H1 (cell line): ENCODE measurements around the gene OSBPL3. TPM values are rescaled to one million over a fixed set of nuclear protein-coding genes. Genes with fewer than 3 reads are reported as not detected.

Experiments
- EP300 ChIP-seq, 2 experiments: IDR thresholded peaks; 1 replicate in 1 of 2; 2 replicates in 1 of 2; pipeline ENCODE4 v1.6.1; 2011 to 2012; ENCODE audit warnings: low read depth in 2 of 2, low read length in 2 of 2, mild to moderate bottlenecking in 2 of 2, borderline replicate concordance in 1 of 2, inconsistent platforms in 1 of 2, moderate library complexity in 1 of 2
- SP4 ChIP-seq: IDR thresholded peaks from 2 replicates; pipeline ENCODE4 v1.6.1; 2012; ENCODE audit warnings: low read length, inconsistent platforms
- polyA plus RNA-seq, 7 experiments: library from polyadenylated mRNA; depleted of rRNA in 3 of 7; stranded (reverse) in 5 of 7; unstranded in 2 of 7; fragments of >200 nt in 5 of 7; fragments of 200-250 nt in 2 of 7; gene quantifications; 1 replicate in 5 of 7; 2 replicates in 1 of 7; 4 replicates in 1 of 7; pipeline versions ENCODE4 v1.2.1 to v1.2.3, GENCODE V29; 2011 to 2013; ENCODE audit warnings: missing spikeins in 2 of 7, mixed read lengths in 2 of 7
- total RNA-seq: library from RNA; stranded (reverse); fragmentation: NEBNext Ultra II Directional; extraction: Animal tissue kit (Norgen Biotek cat#: 25700); gene quantifications from 2 replicates; pipeline ENCODE4 v1.2.1, GENCODE V29; 2021

OSBPL3 gene
- total and polyA plus RNA-seq, 2 of the 8 experiments (the other 6 are each of a cell fraction or from before 2014, with no cell fraction given), result 2.8 to 13.9 TPM

DNA sequence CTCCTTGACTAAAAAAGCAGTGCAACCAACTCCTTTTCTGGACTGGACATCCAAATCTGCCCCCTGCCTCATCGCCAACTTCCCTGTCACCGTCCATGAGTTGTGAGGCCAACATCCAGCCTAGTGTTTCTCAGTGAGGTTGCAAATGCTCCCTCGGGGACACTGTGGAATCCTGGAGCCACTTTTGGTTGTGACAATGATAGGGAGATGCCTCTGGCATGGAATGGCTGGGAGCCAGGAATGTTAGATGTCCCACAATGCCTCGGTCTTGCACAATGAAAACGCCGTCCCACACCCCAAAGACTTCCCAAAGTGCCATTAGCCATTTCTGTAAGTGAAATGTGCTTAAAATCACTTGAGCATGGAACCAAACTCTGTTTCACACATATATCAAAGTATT is 105.2 kb downstream of the OSBPL3 start (continued):
- TF ChIP-seq SP4 (no peak), EP300 (IDR thresholded peaks at IDR 0.05; ENCODE audit: borderline replicate concordance in 1 of 2, low read depth in 2 of 2, low read length in 2 of 2) (no peak)
- TF ChIP-seq, all 59 proteins: peak for 0
